ENCODE data around the gene CDK5. TPM values are rescaled to one million over a fixed set of nuclear protein-coding genes. Genes with fewer than 3 reads are reported as not detected.

Gene CDK5
- total and polyA plus RNA-seq, 9 of the 15 experiments (the other 6 are each of a cell fraction or from before 2014, with no cell fraction given): 3.2 to 38.0 (median 27.5) TPM

DNA sequence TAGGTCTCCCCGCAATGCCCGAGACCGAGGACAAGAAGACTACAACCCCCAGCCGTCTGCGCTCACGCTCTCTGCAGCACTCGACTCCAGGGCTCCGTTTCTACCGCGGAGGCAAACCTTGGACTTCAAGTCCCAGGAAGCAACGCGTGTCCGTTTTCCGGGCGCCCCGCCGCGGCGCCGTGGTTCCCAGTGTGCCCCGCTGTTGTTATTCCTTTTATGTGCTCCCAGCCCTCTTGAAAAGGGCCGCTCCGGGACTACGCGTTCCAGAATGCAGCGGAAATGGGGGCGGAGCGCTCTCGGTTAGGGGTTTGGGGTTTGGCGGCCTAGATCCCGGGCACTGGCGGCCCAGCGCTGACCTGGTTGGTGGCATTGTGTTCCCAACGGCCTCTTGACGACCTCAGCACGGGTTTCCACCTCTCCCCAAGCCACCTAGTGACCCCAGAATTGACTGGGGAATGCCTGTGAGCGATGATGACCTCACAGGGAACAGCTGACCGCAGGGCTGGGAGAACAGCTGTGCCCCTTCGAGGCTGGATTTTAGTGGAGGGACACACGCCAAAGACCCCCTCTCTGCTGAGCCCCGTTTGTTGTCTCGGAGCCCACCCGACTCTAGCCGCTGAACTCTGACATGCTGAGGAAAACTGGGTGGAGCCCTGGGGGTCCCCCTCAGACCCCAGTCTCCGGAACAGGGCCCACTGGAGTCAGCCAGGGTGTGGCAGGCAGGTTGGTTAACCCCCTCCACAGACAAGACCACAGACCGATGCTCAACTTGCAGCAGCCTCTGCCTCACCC is 488 bp upstream of the CDK5 start (continued):
- TF ChIP-seq TCF3 (CRISPR knock-in tag; IDR thresholded peaks at IDR 0.05) (0 out of 2 replicates have a peak, but pooled peaks have one; percentile 7), HDAC1 (IDR thresholded peaks at IDR 0.05) (peak in 1 of 2 experiments; percentile 92; a peak in 2 of 4 replicates), GABPB2 (CRISPR knock-in tag; conservative IDR thresholded peaks at IDR 0.05) (no peak; the same call in 1 of the 2 replicates), BRD4 (IDR thresholded peaks at IDR 0.05) (no peak), GTF2E2 (tag; IDR thresholded peaks at IDR 0.05) (no peak), ZNF324 (CRISPR knock-in tag; IDR thresholded peaks at IDR 0.05) (0 out of 2 replicates have a peak, but pooled peaks have one; percentile 15), CEBPG (CRISPR knock-in tag; IDR thresholded peaks at IDR 0.05) (no peak), CEBPG (tag; conservative IDR thresholded peaks at IDR 0.05 in 1 of 2, IDR thresholded peaks at IDR 0.05 in 1 of 2) (no peak), NCOA1 (IDR thresholded peaks at IDR 0.05; ENCODE audit: low read depth) (0 out of 2 replicates have a peak, but pooled peaks have one; percentile 24), ZNF12 (CRISPR knock-in tag; IDR thresholded peaks at IDR 0.05) (no peak), ATF1 (CRISPR knock-in tag; IDR thresholded peaks at IDR 0.05) (no peak), ATF1 (tag; IDR thresholded peaks at IDR 0.05) (peak; percentile 96), DPF2 (IDR thresholded peaks at IDR 0.05) (peak; percentile 62), MAZ (CRISPR knock-in tag; conservative IDR thresholded peaks at IDR 0.05 in 1 of 2, IDR thresholded peaks at IDR 0.05 in 1 of 2) (peak; percentile 83 to 97), EP400 (IDR thresholded peaks at IDR 0.05) (no peak), ZNF668 (CRISPR knock-in tag; IDR thresholded peaks at IDR 0.05) (no peak), NCOR1 (IDR thresholded peaks at IDR 0.05) (no peak)
- TF ChIP-seq, protein P1, sequence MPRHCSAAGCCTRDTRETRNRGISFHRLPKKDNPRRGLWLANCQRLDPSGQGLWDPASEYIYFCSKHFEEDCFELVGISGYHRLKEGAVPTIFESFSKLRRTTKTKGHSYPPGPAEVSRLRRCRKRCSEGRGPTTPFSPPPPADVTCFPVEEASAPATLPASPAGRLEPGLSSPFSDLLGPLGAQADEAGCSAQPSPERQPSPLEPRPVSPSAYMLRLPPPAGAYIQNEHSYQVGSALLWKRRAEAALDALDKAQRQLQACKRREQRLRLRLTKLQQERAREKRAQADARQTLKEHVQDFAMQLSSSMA (CRISPR knock-in tag; IDR thresholded peaks at IDR 0.05): no peak
- TF ChIP-seq, protein P2, sequence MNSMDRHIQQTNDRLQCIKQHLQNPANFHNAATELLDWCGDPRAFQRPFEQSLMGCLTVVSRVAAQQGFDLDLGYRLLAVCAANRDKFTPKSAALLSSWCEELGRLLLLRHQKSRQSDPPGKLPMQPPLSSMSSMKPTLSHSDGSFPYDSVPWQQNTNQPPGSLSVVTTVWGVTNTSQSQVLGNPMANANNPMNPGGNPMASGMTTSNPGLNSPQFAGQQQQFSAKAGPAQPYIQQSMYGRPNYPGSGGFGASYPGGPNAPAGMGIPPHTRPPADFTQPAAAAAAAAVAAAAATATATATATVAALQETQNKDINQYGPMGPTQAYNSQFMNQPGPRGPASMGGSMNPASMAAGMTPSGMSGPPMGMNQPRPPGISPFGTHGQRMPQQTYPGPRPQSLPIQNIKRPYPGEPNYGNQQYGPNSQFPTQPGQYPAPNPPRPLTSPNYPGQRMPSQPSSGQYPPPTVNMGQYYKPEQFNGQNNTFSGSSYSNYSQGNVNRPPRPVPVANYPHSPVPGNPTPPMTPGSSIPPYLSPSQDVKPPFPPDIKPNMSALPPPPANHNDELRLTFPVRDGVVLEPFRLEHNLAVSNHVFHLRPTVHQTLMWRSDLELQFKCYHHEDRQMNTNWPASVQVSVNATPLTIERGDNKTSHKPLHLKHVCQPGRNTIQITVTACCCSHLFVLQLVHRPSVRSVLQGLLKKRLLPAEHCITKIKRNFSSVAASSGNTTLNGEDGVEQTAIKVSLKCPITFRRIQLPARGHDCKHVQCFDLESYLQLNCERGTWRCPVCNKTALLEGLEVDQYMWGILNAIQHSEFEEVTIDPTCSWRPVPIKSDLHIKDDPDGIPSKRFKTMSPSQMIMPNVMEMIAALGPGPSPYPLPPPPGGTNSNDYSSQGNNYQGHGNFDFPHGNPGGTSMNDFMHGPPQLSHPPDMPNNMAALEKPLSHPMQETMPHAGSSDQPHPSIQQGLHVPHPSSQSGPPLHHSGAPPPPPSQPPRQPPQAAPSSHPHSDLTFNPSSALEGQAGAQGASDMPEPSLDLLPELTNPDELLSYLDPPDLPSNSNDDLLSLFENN (IDR thresholded peaks at IDR 0.05; ENCODE audit: low read depth in 2 of 2, low read length in 2 of 2): no peak; a peak in 1 of 4 replicates
- TF ChIP-seq, protein P3, sequence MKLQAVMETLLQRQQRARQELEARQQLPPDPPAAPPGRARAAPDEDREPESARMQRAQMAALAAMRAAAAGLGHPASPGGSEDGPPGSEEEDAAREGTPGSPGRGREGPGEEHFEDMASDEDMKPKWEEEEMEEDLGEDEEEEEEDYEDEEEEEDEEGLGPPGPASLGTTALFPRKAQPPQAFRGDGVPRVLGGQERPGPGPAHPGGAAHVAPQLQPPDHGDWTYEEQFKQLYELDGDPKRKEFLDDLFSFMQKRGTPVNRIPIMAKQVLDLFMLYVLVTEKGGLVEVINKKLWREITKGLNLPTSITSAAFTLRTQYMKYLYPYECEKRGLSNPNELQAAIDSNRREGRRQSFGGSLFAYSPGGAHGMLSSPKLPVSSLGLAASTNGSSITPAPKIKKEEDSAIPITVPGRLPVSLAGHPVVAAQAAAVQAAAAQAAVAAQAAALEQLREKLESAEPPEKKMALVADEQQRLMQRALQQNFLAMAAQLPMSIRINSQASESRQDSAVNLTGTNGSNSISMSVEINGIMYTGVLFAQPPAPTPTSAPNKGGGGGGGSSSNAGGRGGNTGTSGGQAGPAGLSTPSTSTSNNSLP (IDR thresholded peaks at IDR 0.05; ENCODE audit: borderline replicate concordance, low read depth, low read length): no peak
- TF ChIP-seq, protein P4, sequence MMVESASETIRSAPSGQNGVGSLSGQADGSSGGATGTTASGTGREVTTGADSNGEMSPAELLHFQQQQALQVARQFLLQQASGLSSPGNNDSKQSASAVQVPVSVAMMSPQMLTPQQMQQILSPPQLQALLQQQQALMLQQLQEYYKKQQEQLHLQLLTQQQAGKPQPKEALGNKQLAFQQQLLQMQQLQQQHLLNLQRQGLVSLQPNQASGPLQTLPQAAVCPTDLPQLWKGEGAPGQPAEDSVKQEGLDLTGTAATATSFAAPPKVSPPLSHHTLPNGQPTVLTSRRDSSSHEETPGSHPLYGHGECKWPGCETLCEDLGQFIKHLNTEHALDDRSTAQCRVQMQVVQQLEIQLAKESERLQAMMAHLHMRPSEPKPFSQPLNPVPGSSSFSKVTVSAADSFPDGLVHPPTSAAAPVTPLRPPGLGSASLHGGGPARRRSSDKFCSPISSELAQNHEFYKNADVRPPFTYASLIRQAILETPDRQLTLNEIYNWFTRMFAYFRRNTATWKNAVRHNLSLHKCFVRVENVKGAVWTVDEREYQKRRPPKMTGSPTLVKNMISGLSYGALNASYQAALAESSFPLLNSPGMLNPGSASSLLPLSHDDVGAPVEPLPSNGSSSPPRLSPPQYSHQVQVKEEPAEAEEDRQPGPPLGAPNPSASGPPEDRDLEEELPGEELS (CRISPR knock-in tag; IDR thresholded peaks at IDR 0.05; ENCODE audit: borderline replicate concordance): no peak

Measured in K562 (cell line).